ENCODE data around the gene TENM3.

DNA sequence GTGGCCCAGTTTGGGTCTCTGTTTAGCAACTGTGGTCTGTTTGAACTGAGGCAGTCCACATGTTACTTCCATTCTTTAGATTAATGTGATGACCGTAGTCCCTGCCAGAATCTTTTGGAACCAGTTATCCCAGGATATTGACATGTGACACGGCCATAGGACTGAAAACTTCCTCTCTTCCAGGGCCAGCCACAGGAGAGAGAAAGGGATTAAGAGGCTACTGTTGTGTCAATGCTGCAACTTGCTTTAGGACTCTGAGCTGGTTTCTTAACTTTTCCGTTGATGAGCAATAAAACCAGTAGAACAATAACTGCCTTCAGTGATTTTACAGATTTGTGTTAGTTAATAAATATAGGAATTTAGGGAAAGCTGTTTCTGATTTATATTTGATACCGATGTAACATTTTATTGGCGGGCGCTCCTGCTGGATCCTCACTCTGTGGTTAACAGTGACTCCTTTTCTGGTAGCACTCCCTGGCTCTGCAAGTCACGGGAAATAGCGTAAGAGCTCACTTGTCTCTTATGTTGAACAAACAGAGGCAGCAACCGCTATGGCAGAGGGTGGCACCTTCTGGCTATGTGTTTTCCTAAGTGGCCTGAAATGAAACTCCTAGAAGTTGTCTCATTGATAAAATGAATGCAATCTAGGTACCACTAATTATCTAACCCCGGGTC lies 2.5 kb downstream of the TENM3 start:
- TF ChIP-seq, protein P1, sequence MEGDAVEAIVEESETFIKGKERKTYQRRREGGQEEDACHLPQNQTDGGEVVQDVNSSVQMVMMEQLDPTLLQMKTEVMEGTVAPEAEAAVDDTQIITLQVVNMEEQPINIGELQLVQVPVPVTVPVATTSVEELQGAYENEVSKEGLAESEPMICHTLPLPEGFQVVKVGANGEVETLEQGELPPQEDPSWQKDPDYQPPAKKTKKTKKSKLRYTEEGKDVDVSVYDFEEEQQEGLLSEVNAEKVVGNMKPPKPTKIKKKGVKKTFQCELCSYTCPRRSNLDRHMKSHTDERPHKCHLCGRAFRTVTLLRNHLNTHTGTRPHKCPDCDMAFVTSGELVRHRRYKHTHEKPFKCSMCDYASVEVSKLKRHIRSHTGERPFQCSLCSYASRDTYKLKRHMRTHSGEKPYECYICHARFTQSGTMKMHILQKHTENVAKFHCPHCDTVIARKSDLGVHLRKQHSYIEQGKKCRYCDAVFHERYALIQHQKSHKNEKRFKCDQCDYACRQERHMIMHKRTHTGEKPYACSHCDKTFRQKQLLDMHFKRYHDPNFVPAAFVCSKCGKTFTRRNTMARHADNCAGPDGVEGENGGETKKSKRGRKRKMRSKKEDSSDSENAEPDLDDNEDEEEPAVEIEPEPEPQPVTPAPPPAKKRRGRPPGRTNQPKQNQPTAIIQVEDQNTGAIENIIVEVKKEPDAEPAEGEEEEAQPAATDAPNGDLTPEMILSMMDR (IDR thresholded peaks at IDR 0.05; ENCODE audit: control extremely low read depth in 1 of 3, insufficient read depth in 1 of 3, low read depth in 1 of 3, low read length in 3 of 3): no peak
- no peak for TF ChIP-seq POLR2A (IDR thresholded peaks at IDR 0.05; ENCODE audit: control extremely low read depth in 1 of 2, low read depth in 2 of 2, low read length in 2 of 2)
- TF ChIP-seq EZH2 (IDR thresholded peaks at IDR 0.05; ENCODE audit: low read depth, low read length, severe bottlenecking): no peak
- no peak for TF ChIP-seq BCL11A (IDR thresholded peaks at IDR 0.05; ENCODE audit: low read depth in 2 of 2, low read length in 2 of 2)
- TF ChIP-seq, protein P2, sequence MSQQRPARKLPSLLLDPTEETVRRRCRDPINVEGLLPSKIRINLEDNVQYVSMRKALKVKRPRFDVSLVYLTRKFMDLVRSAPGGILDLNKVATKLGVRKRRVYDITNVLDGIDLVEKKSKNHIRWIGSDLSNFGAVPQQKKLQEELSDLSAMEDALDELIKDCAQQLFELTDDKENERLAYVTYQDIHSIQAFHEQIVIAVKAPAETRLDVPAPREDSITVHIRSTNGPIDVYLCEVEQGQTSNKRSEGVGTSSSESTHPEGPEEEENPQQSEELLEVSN (IDR thresholded peaks at IDR 0.05): no peak
- no peak for TF ChIP-seq EGR1 (IDR thresholded peaks at IDR 0.05; ENCODE audit: borderline replicate concordance, low read depth, low read length)
- TF ChIP-seq, protein P3, sequence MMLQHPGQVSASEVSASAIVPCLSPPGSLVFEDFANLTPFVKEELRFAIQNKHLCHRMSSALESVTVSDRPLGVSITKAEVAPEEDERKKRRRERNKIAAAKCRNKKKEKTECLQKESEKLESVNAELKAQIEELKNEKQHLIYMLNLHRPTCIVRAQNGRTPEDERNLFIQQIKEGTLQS (IDR thresholded peaks at IDR 0.05; ENCODE audit: insufficient read depth, low read depth, low read length): no peak
- no peak for TF ChIP-seq EP300 (IDR thresholded peaks at IDR 0.05; ENCODE audit: borderline replicate concordance in 1 of 2, low read depth in 2 of 2, low read length in 2 of 2)
- TF ChIP-seq SP4 (IDR thresholded peaks at IDR 0.05; ENCODE audit: low read length): no peak
- TF ChIP-seq MAFK (IDR thresholded peaks at IDR 0.05; ENCODE audit: low read depth, low read length): no peak
- no peak for TF ChIP-seq HDAC2 (IDR thresholded peaks at IDR 0.05; ENCODE audit: borderline replicate concordance in 1 of 2, low read depth in 2 of 2, low read length in 2 of 2)
- no peak for TF ChIP-seq RAD21 (IDR thresholded peaks at IDR 0.05 in 1 of 2, conservative IDR thresholded peaks at IDR 0.05 in 1 of 2; ENCODE audit: low read depth in 2 of 2, low read length in 2 of 2)
- TF ChIP-seq POU5F1 (IDR thresholded peaks at IDR 0.05; ENCODE audit: low read depth, low read length): no peak
